Activated T-helper 1 cell treated with Interleukin-2 at 50 U/mL for 16 hours (primary cell): ENCODE results near the gene RAB31.
"Not testable (repeated sequence)": the region's sequence is repeated elsewhere in the genome, so short reads cannot be mapped to it uniquely, and the experiment has no call there.

Experiments
- DNase-seq: peaks from one replicate; pipeline ENCODE4 v3.0.0-alpha.2; 2020; ENCODE audit warnings: low read depth

Gene RAB31

DNA sequence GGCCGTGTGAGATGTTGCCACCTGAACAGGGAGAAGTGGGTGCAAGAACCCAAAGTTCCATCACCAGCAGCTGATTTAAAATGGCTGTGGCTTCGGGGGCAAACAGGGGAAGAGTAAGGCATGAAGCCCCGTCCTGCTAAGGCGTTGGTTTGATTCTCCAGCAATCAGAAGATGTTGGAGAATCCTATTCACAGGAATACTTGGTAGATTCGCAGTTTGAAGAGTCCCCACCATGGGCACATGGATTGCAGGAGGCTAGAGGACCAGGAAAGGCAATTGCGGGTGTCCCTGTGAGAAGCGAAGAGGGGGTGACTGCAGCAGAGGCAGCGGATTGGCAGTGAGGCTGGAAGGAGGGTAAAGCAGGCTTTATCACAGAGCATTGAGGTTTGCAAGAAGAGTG lies 131.1 kb downstream of the RAB31 start:
- no peak for DNase-seq

DNA sequence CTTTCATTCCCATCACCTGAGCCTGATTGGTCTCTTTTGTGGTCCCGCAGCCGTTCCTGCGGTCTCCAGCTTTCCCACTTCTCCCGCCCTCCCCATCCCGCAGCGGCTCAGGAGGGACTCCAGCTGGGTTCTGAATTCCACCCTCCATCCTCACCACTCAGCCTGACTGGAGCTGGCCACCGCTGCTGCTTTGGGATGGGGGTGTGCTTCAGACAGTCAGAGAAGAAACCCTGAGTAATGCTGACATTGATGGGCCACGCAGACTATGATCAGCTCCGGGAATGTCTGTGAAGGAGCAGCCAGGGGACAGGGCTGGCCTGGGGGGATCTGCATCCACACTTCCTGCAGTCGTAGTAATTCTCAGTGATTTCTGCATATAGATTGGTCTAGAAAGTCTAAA lies 131.8 kb downstream of the RAB31 start:
- no peak for DNase-seq

- no peak for DNase-seq
Measured at GRCh38 chr18:9841752-9842151, 133.7 kb downstream of the RAB31 start.

DNA sequence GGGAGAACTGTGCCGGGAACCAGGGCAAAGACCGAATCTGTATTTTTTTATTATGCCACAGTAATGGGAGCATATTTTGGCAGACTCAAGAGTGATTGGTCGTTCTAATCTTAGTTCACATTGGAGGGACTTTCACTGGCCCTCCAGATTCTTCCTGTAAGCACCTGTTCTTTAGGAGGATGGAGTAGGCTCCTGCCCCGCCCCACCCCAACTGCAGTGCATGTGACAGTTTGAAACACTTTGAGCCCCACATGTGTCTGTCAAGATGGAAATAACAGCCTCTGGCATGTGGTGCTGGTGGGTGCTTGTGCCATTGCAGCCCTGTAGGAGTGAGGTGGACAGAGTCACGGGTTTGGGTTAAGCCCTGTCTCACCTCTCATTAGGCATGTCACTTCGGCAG lies 134.3 kb downstream of the RAB31 start:
- no peak for DNase-seq

DNA sequence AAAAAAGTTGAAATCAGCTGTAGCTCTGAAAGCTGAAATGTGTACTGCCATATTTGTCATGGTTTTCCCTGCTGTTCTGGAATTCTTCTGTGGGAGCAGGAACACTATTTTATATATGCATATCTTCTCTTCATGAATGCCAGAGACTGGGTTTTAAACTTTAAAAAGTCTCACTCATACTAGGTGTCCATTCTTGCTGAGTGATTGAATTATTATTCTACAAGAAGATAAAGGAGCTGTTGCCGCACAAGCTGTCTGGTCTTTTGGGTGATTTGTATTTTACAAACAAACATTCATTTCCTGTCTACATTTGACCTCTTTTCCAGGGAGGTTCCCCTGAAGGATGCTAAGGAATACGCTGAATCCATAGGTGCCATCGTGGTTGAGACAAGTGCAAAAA lies 137.2 kb downstream of the RAB31 start:
- DNase-seq, result no peak

DNA sequence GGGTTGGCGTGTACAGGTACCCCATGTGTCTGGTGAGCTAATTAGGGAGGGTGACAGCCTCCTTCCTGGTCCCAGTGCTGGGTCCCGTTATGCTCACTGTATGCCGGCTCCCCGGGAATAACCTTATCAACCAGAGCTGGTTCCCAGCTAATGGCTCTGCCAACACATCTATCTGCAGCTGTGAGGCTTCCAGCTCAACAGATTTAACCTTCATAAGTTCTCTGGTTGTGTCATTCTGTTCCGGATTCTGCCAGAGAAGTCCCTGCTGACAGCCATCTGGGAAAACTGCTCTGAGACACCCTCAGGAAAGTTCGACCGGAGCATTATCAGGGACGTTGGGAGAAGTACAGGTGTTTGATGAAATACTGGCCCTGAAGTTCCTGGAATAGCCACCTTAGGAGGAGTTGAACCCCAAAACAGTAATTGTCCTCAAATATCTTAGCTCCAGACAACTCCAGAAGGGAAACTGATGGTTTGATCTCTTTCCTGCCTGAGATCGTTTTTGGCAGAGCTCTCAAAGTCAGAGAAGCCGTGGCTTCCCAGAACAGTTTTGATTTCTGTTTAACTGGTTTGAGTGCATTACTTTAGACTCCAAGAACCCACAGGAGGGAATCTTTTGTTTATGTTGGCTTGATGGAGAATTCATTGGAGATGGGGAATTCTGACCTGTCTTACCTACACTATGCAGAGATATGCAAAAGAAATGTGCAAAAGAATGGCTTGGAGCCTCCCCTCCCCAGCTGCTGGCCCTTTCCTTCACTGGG lies 138.2 kb downstream of the RAB31 start:
- no peak for DNase-seq

- DNase-seq, result no peak
Measured at GRCh38 chr18:9848170-9848879, 140.2 kb downstream of the RAB31 start.

GRCh38 chr18:9849407-9850283 lies 141.5 kb downstream of the RAB31 start:
- no peak for DNase-seq

GRCh38 chr18:9850309-9850708 lies 142.2 kb downstream of the RAB31 start:
- no peak for DNase-seq

- DNase-seq, result no peak
Measured at GRCh38 chr18:9851511-9851910, 143.4 kb downstream of the RAB31 start.

- no peak for DNase-seq
Measured at GRCh38 chr18:9852266-9853081, 144.4 kb downstream of the RAB31 start.

DNA sequence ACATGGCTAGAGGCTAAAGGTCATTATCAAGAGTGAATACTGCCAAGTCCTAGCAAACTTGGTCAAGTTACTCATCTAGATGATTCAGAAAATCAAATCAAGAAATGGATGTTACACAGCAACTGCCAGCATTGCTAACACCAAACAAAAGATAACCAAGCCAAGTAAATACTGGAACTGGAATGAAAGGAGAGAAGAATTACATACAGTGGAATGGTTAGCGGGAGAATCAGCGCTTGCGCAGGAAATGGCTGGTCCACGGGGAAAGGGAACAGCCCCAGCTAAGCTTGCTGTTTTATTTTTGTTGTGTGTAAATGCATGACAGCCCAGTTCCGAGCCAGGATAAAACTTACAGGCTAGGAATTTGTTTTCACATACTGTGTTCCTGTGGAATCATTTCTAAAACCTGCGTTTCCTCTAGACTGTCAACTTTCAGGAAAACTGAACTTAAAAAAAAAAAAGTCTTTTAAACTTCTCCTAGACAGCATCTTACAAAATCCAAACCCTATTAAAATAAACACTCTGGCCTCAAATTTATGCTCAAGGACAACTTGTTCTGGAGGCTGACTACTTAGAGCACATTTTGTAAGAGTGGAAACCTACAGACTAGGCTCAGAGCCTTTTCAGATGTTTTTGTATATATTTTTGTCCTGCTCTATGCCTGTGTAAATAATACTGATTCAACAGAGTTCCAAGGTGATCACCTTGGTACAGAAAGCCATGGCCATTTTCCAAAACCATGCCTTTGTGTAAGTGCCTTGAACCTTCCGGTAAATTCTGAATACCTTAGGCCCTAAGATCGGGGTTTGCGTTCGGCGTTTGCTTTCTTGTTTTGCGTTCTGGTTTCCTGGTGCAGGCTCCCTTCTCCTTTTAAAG lies 146.9 kb downstream of the RAB31 start:
- DNase-seq, result no peak

DNA sequence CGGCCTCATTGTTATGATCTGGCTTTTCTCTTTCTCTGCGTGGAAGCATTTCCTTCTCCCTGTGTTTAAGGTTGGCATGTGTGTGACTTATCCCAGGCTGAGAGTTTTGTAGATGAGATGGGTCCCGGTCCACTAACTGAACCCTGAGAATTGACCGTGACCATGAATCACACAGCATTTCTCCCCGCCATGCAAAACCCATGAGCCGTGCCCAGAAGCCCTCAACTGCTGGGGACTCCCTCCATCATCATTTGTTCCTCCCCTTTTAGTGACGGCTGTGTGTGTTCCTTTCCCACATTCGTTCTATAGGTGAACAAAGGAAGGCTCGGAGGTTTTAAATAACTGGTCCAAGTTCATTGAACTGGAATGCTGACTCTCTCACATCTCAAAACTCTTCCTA lies 147.6 kb downstream of the RAB31 start:
- DNase-seq, result no peak

DNA sequence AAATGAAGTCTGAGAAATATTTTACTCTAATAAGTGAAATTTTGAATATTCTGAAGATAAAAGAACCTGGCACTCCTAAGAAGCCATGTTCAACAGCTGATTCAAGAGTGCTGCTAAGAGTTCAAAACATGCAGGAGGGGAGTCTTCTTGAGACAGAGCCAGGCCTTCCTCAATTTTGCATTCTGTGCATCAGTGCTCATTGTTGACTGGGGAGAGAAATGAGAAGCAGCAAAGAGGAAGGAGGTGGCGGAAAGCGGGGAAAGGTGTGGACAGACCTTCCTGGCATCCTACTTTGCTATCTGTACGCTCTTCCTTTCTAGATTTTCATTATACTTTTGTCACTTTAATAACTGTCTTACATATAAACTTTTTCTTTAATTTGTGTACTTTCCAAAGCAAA lies 148.0 kb downstream of the RAB31 start:
- no peak for DNase-seq

GRCh38 chr18:9857479-9857998 lies 149.4 kb downstream of the RAB31 start:
- not testable (repeated sequence) for DNase-seq

DNA sequence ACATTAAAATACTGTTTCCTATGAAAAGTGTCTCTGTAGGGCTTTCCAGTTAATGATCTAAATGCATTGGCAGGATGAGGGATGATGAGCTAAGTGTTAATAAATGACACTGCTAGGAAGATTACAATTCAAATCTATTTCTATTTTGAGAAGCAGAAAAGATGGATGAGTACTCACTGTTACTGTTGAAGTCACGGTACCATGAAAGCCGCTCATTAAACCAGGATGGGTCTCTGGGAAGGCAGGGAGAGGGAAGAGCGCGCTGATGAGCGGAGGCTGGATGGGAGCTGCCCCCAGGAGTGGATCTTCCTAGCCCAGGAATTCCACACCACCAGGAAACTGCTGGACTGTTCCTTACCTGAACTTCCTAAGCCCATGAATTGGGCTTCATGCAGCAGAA lies 150.5 kb downstream of the RAB31 start:
- no peak for DNase-seq

DNA sequence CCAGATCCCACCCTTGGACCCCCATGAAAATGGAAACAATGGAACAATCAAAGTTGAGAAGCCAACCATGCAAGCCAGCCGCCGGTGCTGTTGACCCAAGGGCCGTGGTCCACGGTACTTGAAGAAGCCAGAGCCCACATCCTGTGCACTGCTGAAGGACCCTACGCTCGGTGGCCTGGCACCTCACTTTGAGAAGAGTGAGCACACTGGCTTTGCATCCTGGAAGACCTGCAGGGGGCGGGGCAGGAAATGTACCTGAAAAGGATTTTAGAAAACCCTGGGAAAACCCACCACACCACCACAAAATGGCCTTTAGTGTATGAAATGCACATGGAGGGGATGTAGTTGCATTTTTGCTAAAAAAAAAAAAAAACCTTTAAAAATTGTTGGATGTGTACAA lies 151.1 kb downstream of the RAB31 start:
- DNase-seq, result no peak

DNA sequence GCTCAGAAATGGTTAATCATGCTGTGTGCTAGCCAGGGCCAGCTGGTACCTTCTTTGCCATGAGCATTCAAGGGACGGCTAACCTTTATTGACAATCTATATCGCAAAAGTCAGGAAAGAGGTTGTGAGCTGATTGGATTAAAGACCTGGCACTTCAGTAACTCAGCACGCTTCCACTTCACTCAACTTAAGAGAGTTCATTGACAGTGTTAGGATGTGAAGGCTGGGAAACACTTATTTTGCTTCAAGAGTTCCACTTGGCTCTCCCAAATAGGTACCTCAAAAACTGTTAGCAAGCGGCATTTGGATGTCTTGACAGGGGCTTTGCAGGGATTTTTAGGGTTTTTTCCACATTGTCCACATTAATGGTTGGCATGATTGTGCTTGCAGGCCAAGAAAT lies 152.6 kb downstream of the RAB31 start:
- DNase-seq, result no peak

DNA sequence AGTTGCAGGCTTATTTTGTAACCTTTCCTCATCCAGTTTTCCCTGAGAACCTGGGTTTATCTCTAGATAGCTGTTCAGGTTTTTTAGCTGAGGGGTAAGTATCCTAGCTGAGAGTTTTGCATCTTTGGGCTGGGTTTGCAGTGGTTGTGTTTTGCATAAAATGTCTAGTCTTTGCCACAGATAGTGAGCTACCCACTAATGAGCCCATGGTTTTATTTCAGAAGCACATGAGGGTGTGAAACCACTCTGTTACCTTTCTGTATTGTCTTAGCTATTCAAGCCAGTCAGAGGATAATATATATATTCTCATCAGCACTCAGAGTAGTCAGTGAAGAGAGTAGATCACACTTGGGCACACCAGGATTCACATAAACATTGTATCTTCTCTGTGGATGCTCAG lies 153.1 kb downstream of the RAB31 start:
- no peak for DNase-seq

GRCh38 chr18:9861933-9862332 lies 153.8 kb downstream of the RAB31 start:
- no peak for DNase-seq

- no peak for DNase-seq
Measured at GRCh38 chr18:9862686-9863085, 154.6 kb downstream of the RAB31 start.
